Measurements from ENCODE around the gene SPDEF. TPM values are rescaled to one million over a fixed set of nuclear protein-coding genes. Genes with fewer than 3 reads are reported as not detected.

The SPDEF gene
- polyA plus RNA-seq, 1 donor (not counting 4 experiments of a cell fraction or from before 2014, with no cell fraction given), result 0.03 TPM

DNA sequence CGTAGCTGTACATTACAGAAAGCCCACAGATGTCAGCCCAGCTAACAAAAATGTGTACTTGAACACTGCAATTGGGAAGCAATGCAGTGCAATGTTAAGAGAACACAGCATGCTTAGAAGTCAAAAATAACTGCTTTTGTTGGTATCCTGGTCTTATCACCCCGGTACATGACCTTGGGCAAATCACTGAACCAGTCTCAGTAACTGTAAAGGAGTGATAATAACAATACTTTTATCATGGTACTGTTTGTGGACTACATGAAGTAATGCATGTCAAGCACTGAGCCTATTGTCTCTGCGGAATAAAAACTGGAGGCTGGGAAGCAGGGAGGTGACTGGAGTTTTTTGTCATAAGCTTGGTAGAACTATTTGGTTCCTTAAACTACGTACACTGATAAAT, 44.7 kb upstream of the SPDEF start:
- no peak for FAIRE-seq

DNA sequence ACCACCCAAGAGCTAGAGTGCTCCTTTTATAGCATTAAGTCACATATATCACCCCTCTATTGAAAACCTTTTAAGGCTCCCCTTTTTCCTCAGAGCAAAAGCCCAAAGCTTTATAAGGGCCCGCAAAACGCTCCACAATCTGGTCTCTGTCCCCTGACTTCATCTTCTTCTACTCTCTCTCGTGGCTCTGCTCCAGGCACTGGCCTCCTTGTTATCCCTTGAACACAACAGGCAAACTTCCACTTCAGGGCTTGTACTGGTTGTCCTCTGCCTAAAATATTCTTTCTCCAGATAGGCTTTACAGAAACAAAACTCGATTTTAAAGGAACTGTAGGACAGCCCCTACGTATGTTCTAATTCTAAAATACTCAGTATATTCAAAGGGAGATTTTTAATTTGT, 44.0 kb upstream of the SPDEF start:
- Histone ChIP-seq H3K9me3 (ENCODE audit: control insufficient read depth, low read depth, low read length) (no peaks in the 10 kb centered on the region), H3K4me2 (ENCODE audit: control insufficient read depth, extremely low read depth, insufficient read depth, low read depth, low read length) (no peak overlapping the region), H3K27me3 (ENCODE audit: control insufficient read depth, extremely low read depth, insufficient read depth, low read length) (no peaks in the 10 kb centered on the region), H3K79me2 (ENCODE audit: control insufficient read depth, insufficient read depth, low read length) (peaks cover 42% of the 10 kb centered on the region), H3K4me3 (ENCODE audit: control insufficient read depth in 2 of 3, extremely low read depth in 1 of 3, insufficient read depth in 2 of 3, low read depth in 1 of 3, low read length in 3 of 3) (no peak overlapping the region), H3K9ac (ENCODE audit: control insufficient read depth, extremely low read depth, insufficient read depth, low read length) (no peak overlapping the region), H3K4me1 (ENCODE audit: control insufficient read depth, extremely low read depth, insufficient read depth, low read length) (peaks cover 12% of the 10 kb centered on the region), H3K9me1 (ENCODE audit: control insufficient read depth, extremely low read depth, insufficient read depth, low read length) (peaks cover 3% of the 10 kb centered on the region), H4K20me1 (ENCODE audit: control insufficient read depth, extremely low read depth, insufficient read depth, low read length) (peaks cover 2% of the 10 kb centered on the region), H3K36me3 (ENCODE audit: control insufficient read depth in 2 of 2, extremely low read depth in 1 of 2, insufficient read depth in 2 of 2, low read length in 2 of 2) (peaks cover 3 to 10% of the 10 kb centered on the region in 2 experiments), H3K27ac (ENCODE audit: control insufficient read depth, insufficient read depth, low read length) (no peak overlapping the region), H2AFZ (ENCODE audit: control insufficient read depth, low read length) (no peak overlapping the region)
- TF ChIP-seq CTCF (optimal IDR thresholded peaks at IDR 0.05 in 1 of 3, IDR thresholded peaks at IDR 0.05 in 1 of 3, conservative IDR thresholded peaks at IDR 0.05 in 1 of 3; ENCODE audit: extremely low read depth in 1 of 3, insufficient read depth in 2 of 3, low read length in 3 of 3), result no peak
- no peak for TF ChIP-seq EZH2 (IDR thresholded peaks at IDR 0.05; ENCODE audit: low read length)
- FAIRE-seq, result no peak
- DNase-seq (ENCODE audit: low read depth, low spot score), result no peak
- dilution Hi-C loops (cut with MboI; ENCODE audit: extremely low pct_ligation_motif_present, low sequenced_read_pairs), result no loop called here

More for the DNA sequence above, 44.7 kb upstream of the SPDEF start:
- no peak for TF ChIP-seq CTCF (optimal IDR thresholded peaks at IDR 0.05 in 1 of 3, IDR thresholded peaks at IDR 0.05 in 1 of 3, conservative IDR thresholded peaks at IDR 0.05 in 1 of 3; ENCODE audit: extremely low read depth in 1 of 3, insufficient read depth in 2 of 3, low read length in 3 of 3)
- TF ChIP-seq EZH2 (IDR thresholded peaks at IDR 0.05; ENCODE audit: low read length), result no peak
- Histone ChIP-seq H3K9me1 (ENCODE audit: control insufficient read depth, extremely low read depth, insufficient read depth, low read length) (peaks cover 3% of the 10 kb centered on the region), H3K36me3 (ENCODE audit: control insufficient read depth in 2 of 2, extremely low read depth in 1 of 2, insufficient read depth in 2 of 2, low read length in 2 of 2) (peaks cover 7 to 12% of the 10 kb centered on the region in 2 experiments), H2AFZ (ENCODE audit: control insufficient read depth, low read length) (no peak overlapping the region), H3K9ac (ENCODE audit: control insufficient read depth, extremely low read depth, insufficient read depth, low read length) (no peak overlapping the region), H3K4me1 (ENCODE audit: control insufficient read depth, extremely low read depth, insufficient read depth, low read length) (peaks cover 5% of the 10 kb centered on the region), H3K9me3 (ENCODE audit: control insufficient read depth, low read depth, low read length) (no peaks in the 10 kb centered on the region), H3K79me2 (ENCODE audit: control insufficient read depth, insufficient read depth, low read length) (peaks cover 42% of the 10 kb centered on the region), H3K27ac (ENCODE audit: control insufficient read depth, insufficient read depth, low read length) (no peak overlapping the region), H3K27me3 (ENCODE audit: control insufficient read depth, extremely low read depth, insufficient read depth, low read length) (no peaks in the 10 kb centered on the region), H3K4me3 (ENCODE audit: control insufficient read depth in 2 of 3, extremely low read depth in 1 of 3, insufficient read depth in 2 of 3, low read depth in 1 of 3, low read length in 3 of 3) (no peak overlapping the region), H3K4me2 (ENCODE audit: control insufficient read depth, extremely low read depth, insufficient read depth, low read depth, low read length) (no peak overlapping the region), H4K20me1 (ENCODE audit: control insufficient read depth, extremely low read depth, insufficient read depth, low read length) (peaks cover 2% of the 10 kb centered on the region)
- DNase-seq (ENCODE audit: low read depth, low spot score), result no peak
- dilution Hi-C loops (cut with MboI; ENCODE audit: extremely low pct_ligation_motif_present, low sequenced_read_pairs), result no loop called here
